HepG2 (cell line): ENCODE measurements around the gene THRB. TPM values are rescaled to one million over a fixed set of nuclear protein-coding genes. Genes with fewer than 3 reads are reported as not detected.

ENCODE experiments used
- ATAC-seq: fragments of 200-7000 bp; cut with Tn5 transposase; 3 replicates; pipeline ENCODE4 v1.9.1; 2020; ENCODE audit warnings: mild to moderate bottlenecking, moderate library complexity
- BruUV-seq: library from RNA; stranded (reverse); fragments of 400-500 nt; replicated peaks from 2 replicates; lab custom pipeline; 2021; lab: Mats Ljungman, UMichigan
- CTCF ChIA-PET: fragments of 300-600 bp; formaldehyde crosslinking; extraction: SDS; loops from one replicate; lab custom pipeline; 2021; ENCODE audit warnings: low total read pairs, inconsistent platforms, low intra/inter-chr PET ratio; lab: Yijun Ruan, JAX
- POLR2A ChIA-PET: fragments of 350-600 bp; sonication (Branson Sonifier 250); formaldehyde crosslinking; loops from one replicate; lab custom pipeline; 2020; ENCODE audit warnings: antibody characterized with exemption, inconsistent platforms; lab: Yijun Ruan, JAX
- DNase-seq: peaks from one replicate; pipeline ENCODE4 v3.0.0-alpha.2; 2015; ENCODE audit warnings: low spot score
- FAIRE-seq: peaks from 3 replicates; lab custom pipeline; 2011; peaks lifted over from hg19 to GRCh38; lab: Jason Lieb, UNC
- H2AFZ ChIP-seq: one replicate; pipeline ENCODE4 v1.6.1; 2011; ENCODE audit warnings: low read length, inconsistent platforms
- H3K27ac ChIP-seq: fragments of 300-600 bp; 3 replicates; pipeline ENCODE4 v1.8.0; 2011; ENCODE audit warnings: mixed run types, mild to moderate bottlenecking, mixed read lengths, low read length, inconsistent platforms; ENCODE audit not compliant: insufficient read depth; ENCODE audit errors: extremely low read length
- H3K27me3 ChIP-seq, 2 experiments: fragments of 200-600 bp in 1 of 2; 2 replicates in 1 of 2; 3 replicates in 1 of 2; pipeline versions ENCODE4 v1.6.0 to v1.8.0; 2011; ENCODE audit warnings: low read length in 2 of 2, mild to moderate bottlenecking in 2 of 2, moderate library complexity in 2 of 2, inconsistent platforms in 1 of 2; ENCODE audit not compliant: insufficient read depth in 2 of 2, control insufficient read depth in 1 of 2
- H3K36me3 ChIP-seq, 2 experiments: fragments of 200-600 bp in 1 of 2; replicated peaks in 1 of 2; 2 replicates in 1 of 2; 3 replicates in 1 of 2; pipeline versions ENCODE4 v1.5.1 to v1.8.0; 2011; ENCODE audit warnings: low read length in 2 of 2, inconsistent platforms in 1 of 2; ENCODE audit not compliant: insufficient read depth in 2 of 2, control insufficient read depth in 1 of 2
- H3K4me1 ChIP-seq: 2 replicates; pipeline ENCODE4 v1.5.1; 2012; ENCODE audit warnings: low read length, inconsistent platforms; ENCODE audit not compliant: insufficient read depth
- H3K4me2 ChIP-seq: 2 replicates; pipeline ENCODE4 v1.6.0; 2011; ENCODE audit warnings: low read depth, low read length, inconsistent platforms
- H3K4me3 ChIP-seq, 3 experiments: fragments of 200-600 bp in 1 of 3; sonication (generic), shearing (Covaris generic) in 1 of 3; replicated peaks in 1 of 3; 2 replicates each; pipeline ENCODE4 v1.5.1; 2011 to 2016; ENCODE audit warnings: low read length in 3 of 3, inconsistent platforms in 2 of 3, low read depth in 2 of 3, mild to moderate bottlenecking in 2 of 3, control low read depth in 1 of 3, mixed read lengths in 1 of 3; ENCODE audit not compliant: insufficient read depth in 1 of 3
- H3K79me2 ChIP-seq: one replicate; pipeline ENCODE4 v1.6.1; 2011; ENCODE audit warnings: low read length, inconsistent platforms; ENCODE audit not compliant: insufficient read depth
- H3K9ac ChIP-seq: 2 replicates; pipeline ENCODE4 v1.6.0; 2011; ENCODE audit warnings: mild to moderate bottlenecking, low read depth, low read length, inconsistent platforms; ENCODE audit not compliant: insufficient read depth
- H3K9me3 ChIP-seq: 2 replicates; pipeline ENCODE4 v1.5.1; 2012; ENCODE audit warnings: mild to moderate bottlenecking, low read length
- H4K20me1 ChIP-seq: 2 replicates; pipeline ENCODE4 v1.6.0; 2011; ENCODE audit warnings: inconsistent platforms, mild to moderate bottlenecking, low read length, moderate library complexity; ENCODE audit not compliant: insufficient read depth
- CREM ChIP-seq, 2 experiments: sonication (generic) in 1 of 2; formaldehyde crosslinking in 1 of 2; IDR thresholded peaks; 2 replicates each; pipeline versions ENCODE4 v1.4.0 to v1.6.1; 2016 to 2020; ENCODE audit warnings: antibody characterized with exemption in 1 of 2, mild to moderate bottlenecking in 1 of 2, missing genetic modification reagents in 1 of 2
- FOSL2 ChIP-seq: sonication (generic); formaldehyde crosslinking; IDR thresholded peaks from 2 replicates; pipeline ENCODE4 v1.4.0; 2020; ENCODE audit warnings: missing genetic modification reagents
- FOXO1 ChIP-seq: sonication (generic); formaldehyde crosslinking; IDR thresholded peaks from 2 replicates; pipeline ENCODE4 v1.4.0; 2020; ENCODE audit warnings: missing genetic modification reagents
- GTF2F1 ChIP-seq: fragments of 150-350 bp; IDR thresholded peaks from 2 replicates; pipeline ENCODE4 v1.6.1; 2014; ENCODE audit warnings: low read length
- HOXA5 ChIP-seq: sonication (generic); formaldehyde crosslinking; IDR thresholded peaks from 2 replicates; pipeline ENCODE4 v1.4.0; 2020; ENCODE audit warnings: missing genetic modification reagents
- SMAD3 ChIP-seq: sonication (generic); formaldehyde crosslinking; IDR thresholded peaks from 2 replicates; pipeline ENCODE4 v1.4.0; 2020; ENCODE audit warnings: missing genetic modification reagents
- SOX13 ChIP-seq, 3 experiments: fragments of 450-650 bp in 1 of 3; sonication (generic) in 1 of 3; formaldehyde crosslinking in 1 of 3; IDR thresholded peaks in 2 of 3; conservative IDR thresholded peaks in 1 of 3; 2 replicates each; pipeline versions ENCODE4 v1.5.0 to v1.6.1; 2016 to 2020; ENCODE audit warnings: antibody characterized with exemption in 1 of 3, mild to moderate bottlenecking in 1 of 3, missing compliant biosample characterization in 1 of 3, missing genetic modification reagents in 1 of 3, moderate library complexity in 1 of 3
- ZBTB21 ChIP-seq: sonication (generic); formaldehyde crosslinking; IDR thresholded peaks from 2 replicates; pipeline ENCODE4 v1.4.0; 2020; ENCODE audit warnings: missing genetic modification reagents
- ZNF280B ChIP-seq: sonication (generic); formaldehyde crosslinking; IDR thresholded peaks from 2 replicates; pipeline ENCODE4 v1.5.0; 2020; ENCODE audit warnings: missing genetic modification reagents, mild to moderate bottlenecking, borderline replicate concordance
- ZNF354B ChIP-seq: sonication (generic); formaldehyde crosslinking; IDR thresholded peaks from 2 replicates; pipeline ENCODE4 v1.8.0; 2022; ENCODE audit warnings: mild to moderate bottlenecking, missing genetic modification reagents
- WGBS: methylation state at CpG from one replicate; pipeline ENCODE4 v1.1.6; 2017; ENCODE audit warnings: low lambda C conversion rate; 5-methylcytosine and 5-hydroxymethylcytosine counted together
- in situ Hi-C: cut with HindIII; loops from 2 replicates; pipeline ENCODE4 v1.10.0; 2017; ENCODE audit warnings: low pct_unique_long_range_greater_than_20kb; ENCODE audit not compliant: extremely low pct_ligation_motif_present
- intact Hi-C: fragments of 100-400 bp; cut with micrococcal nuclease; formaldehyde crosslinking; loops from one replicate; pipeline ENCODE4 v1.10.0; 2022; ENCODE audit not compliant: unreplicated experiment
- polyA plus RNA-seq, 8 experiments: library from polyadenylated mRNA; depleted of rRNA in 3 of 8; stranded (reverse) in 7 of 8; unstranded in 1 of 8; fragments of >200 nt; fragmentation: Illumina TruSeq in 4 of 8; extraction: Trizol in 4 of 8; gene quantifications; 2 replicates each; pipeline versions ENCODE4 v1.2.1 to v1.2.3, GENCODE V29; 2011 to 2016; ENCODE audit warnings: low read depth in 4 of 8, missing spikeins in 1 of 8, mixed read lengths in 1 of 8; ENCODE audit not compliant: insufficient read depth in 1 of 8
- total RNA-seq, 5 experiments: library from RNA; depleted of rRNA; stranded (reverse); fragments of >200 nt; fragmentation: Illumina TruSeq; extraction: Trizol; gene quantifications; 2 replicates each; pipeline ENCODE4 v1.2.3, GENCODE V29; 2016; ENCODE audit warnings: low read depth in 1 of 5

The THRB gene
- total and polyA plus RNA-seq, 2 of the 13 experiments (the other 11 are each of a cell fraction or from before 2014, with no cell fraction given) = 4.7 to 22.7 TPM

DNA sequence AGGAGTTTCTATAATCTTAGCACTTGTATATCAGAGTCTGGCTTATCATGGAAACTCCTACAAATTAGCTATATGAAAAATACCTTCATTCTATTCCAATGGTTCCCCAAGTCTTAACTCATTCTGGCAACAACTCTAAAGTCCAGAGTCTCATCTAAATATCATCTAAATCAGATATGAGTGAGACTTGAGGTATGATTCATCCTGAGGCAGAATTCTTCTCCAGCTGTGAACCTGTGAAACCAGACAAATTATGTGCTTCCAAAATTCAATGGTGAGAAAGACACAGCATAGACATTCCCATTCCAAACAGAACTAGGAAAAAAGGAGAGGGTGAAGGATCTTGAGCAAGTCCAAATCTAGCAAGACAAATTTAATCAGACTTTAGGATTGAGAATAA is 138.8 kb downstream of the THRB start (continued):
- TF ChIP-seq CREM (IDR thresholded peaks at IDR 0.05) = no peak
- no peak for TF ChIP-seq CREM (CRISPR knock-in tag; IDR thresholded peaks at IDR 0.05)
- TF ChIP-seq ZBTB21 (CRISPR knock-in tag) = no peak
- TF ChIP-seq GTF2F1 = no peak

- in situ Hi-C loops = no loop called here
- H3K9ac ChIP-seq = no peak overlapping the region
- TF ChIP-seq HOXA5 (CRISPR knock-in tag) = no peak
- no peak for TF ChIP-seq SOX13 (IDR thresholded peaks at IDR 0.05)
- peak in 1 of 2 experiments; percentile 11; a peak in 1 of 4 replicates for TF ChIP-seq SOX13 (CRISPR knock-in tag; conservative IDR thresholded peaks at IDR 0.05 in 1 of 2, IDR thresholded peaks at IDR 0.05 in 1 of 2)
- no peak overlapping the region for H3K27ac ChIP-seq
- no peaks in the 10 kb centered on the region for H4K20me1 ChIP-seq
- H3K4me1 ChIP-seq = peaks cover 38% of the 10 kb centered on the region
- no peaks in the 10 kb centered on the region for H3K27me3 ChIP-seq
- 0 out of 5 replicates have a peak, but pooled peaks cover 0 to 3% of the 10 kb centered on the region in 2 experiments for H3K36me3 ChIP-seq
- POLR2A ChIA-PET = no interaction called here
- no peak overlapping the region for H3K4me3 ChIP-seq
- DNase-seq (no peak), ATAC-seq (no peak), FAIRE-seq (no peak)
- peaks cover 4% of the 10 kb centered on the region for H3K79me2 ChIP-seq
- H2AFZ ChIP-seq = no peak overlapping the region
- BruUV-seq = no TSS peak
- no peak overlapping the region for H3K4me2 ChIP-seq
- CTCF ChIA-PET = no interaction called here
- intact Hi-C loops = no loop called here
- no peaks in the 10 kb centered on the region for H3K9me3 ChIP-seq
Observed at GRCh38 chr3:24354230-24354629, 140.4 kb downstream of the THRB start.

GRCh38 chr3:24352893-24353553 is 141.6 kb downstream of the THRB start:
- FAIRE-seq (no peak), DNase-seq (peak; percentile 51), ATAC-seq (peak; percentile 80)
- in situ Hi-C loops = no loop called here
- H2AFZ ChIP-seq = no peak overlapping the region
- peaks cover 4% of the 10 kb centered on the region for H3K79me2 ChIP-seq
- H3K4me1 ChIP-seq = peaks cover 38% of the 10 kb centered on the region
- no peak overlapping the region for H3K27ac ChIP-seq
- ChIA-PET CTCF (no interaction called here), POLR2A (no interaction called here)
- BruUV-seq = no TSS peak
- H3K36me3 ChIP-seq = no peaks in the 10 kb centered on the region
- H3K4me2 ChIP-seq = no peak overlapping the region
- no peaks in the 10 kb centered on the region for H4K20me1 ChIP-seq
- no peaks in the 10 kb centered on the region for H3K27me3 ChIP-seq
- no peaks in the 10 kb centered on the region for H3K9me3 ChIP-seq
- intact Hi-C loops = no loop called here
- TF ChIP-seq FOSL2 (CRISPR knock-in tag) (no peak), SMAD3 (no peak), ZNF280B (CRISPR knock-in tag) (no peak), ZNF354B (CRISPR knock-in tag) (no peak), FOXO1 (CRISPR knock-in tag) (no peak)
- no peak overlapping the region for H3K4me3 ChIP-seq
- H3K9ac ChIP-seq = no peak overlapping the region
- WGBS = 68% methylated on average over 3 of the region's 3 CpGs
